ENCODE measurements around the gene OSBP.

OSBP gene

GRCh38 chr11:59560702-59561473, 54.7 kb downstream of the OSBP start:
- Histone ChIP-seq H3K4me3 (ENCODE audit: low read depth, low read length) (peak overlapping the region; percentile 91), H3K9ac (ENCODE audit: low read depth, low read length) (no peak overlapping the region), H3K27me3 (ENCODE audit: control insufficient read depth, insufficient read depth, low read length) (peaks cover 4% of the 10 kb centered on the region), H3K4me1 (ENCODE audit: control insufficient read depth, insufficient read depth, low read length) (no peaks in the 10 kb centered on the region), H3K36me3 (ENCODE audit: control insufficient read depth, insufficient read depth, low read length) (peaks cover 1% of the 10 kb centered on the region), H3K9me3 (ENCODE audit: control insufficient read depth, insufficient read depth, low read length) (no peaks in the 10 kb centered on the region)

GRCh38 chr11:59560290-59560701, 55.3 kb downstream of the OSBP start:
- no peaks in the 10 kb centered on the region for H3K9me3 ChIP-seq (ENCODE audit: control insufficient read depth, insufficient read depth, low read length)
- H3K4me3 ChIP-seq (ENCODE audit: low read depth, low read length): peak overlapping the region; percentile 91
- no peak overlapping the region for H3K9ac ChIP-seq (ENCODE audit: low read depth, low read length)
- H3K27me3 ChIP-seq (ENCODE audit: control insufficient read depth, insufficient read depth, low read length): peaks cover 9% of the 10 kb centered on the region
- H3K4me1 ChIP-seq (ENCODE audit: control insufficient read depth, insufficient read depth, low read length): no peaks in the 10 kb centered on the region
- H3K36me3 ChIP-seq (ENCODE audit: control insufficient read depth, insufficient read depth, low read length): no peaks in the 10 kb centered on the region

- Histone ChIP-seq H3K36me3 (ENCODE audit: control insufficient read depth, insufficient read depth, low read length) (no peaks in the 10 kb centered on the region), H3K27me3 (ENCODE audit: control insufficient read depth, insufficient read depth, low read length) (peaks cover 10% of the 10 kb centered on the region), H3K4me3 (ENCODE audit: low read depth, low read length) (peak overlapping the region; percentile 91), H3K4me1 (ENCODE audit: control insufficient read depth, insufficient read depth, low read length) (no peaks in the 10 kb centered on the region), H3K9ac (ENCODE audit: low read depth, low read length) (no peak overlapping the region), H3K9me3 (ENCODE audit: control insufficient read depth, insufficient read depth, low read length) (no peaks in the 10 kb centered on the region)
Measured at GRCh38 chr11:59559886-59560285, 55.7 kb downstream of the OSBP start.

GRCh38 chr11:59558270-59558643, 57.3 kb downstream of the OSBP start:
- Histone ChIP-seq H3K4me1 (ENCODE audit: control insufficient read depth, insufficient read depth, low read length) (no peaks in the 10 kb centered on the region), H3K4me3 (ENCODE audit: low read depth, low read length) (peak overlapping the region; percentile 72), H3K27me3 (ENCODE audit: control insufficient read depth, insufficient read depth, low read length) (peaks cover 10% of the 10 kb centered on the region), H3K9me3 (ENCODE audit: control insufficient read depth, insufficient read depth, low read length) (no peaks in the 10 kb centered on the region), H3K9ac (ENCODE audit: low read depth, low read length) (peak overlapping the region; percentile 41), H3K36me3 (ENCODE audit: control insufficient read depth, insufficient read depth, low read length) (no peaks in the 10 kb centered on the region)

GRCh38 chr11:59556917-59557348, 58.6 kb downstream of the OSBP start:
- Histone ChIP-seq H3K4me1 (ENCODE audit: control insufficient read depth, insufficient read depth, low read length) (no peaks in the 10 kb centered on the region), H3K9me3 (ENCODE audit: control insufficient read depth, insufficient read depth, low read length) (no peaks in the 10 kb centered on the region), H3K4me3 (ENCODE audit: low read depth, low read length) (peak overlapping the region; percentile 74), H3K9ac (ENCODE audit: low read depth, low read length) (no peak overlapping the region), H3K27me3 (ENCODE audit: control insufficient read depth, insufficient read depth, low read length) (peaks cover 10% of the 10 kb centered on the region), H3K36me3 (ENCODE audit: control insufficient read depth, insufficient read depth, low read length) (no peaks in the 10 kb centered on the region)

- H3K4me3 ChIP-seq (ENCODE audit: low read depth, low read length): peak overlapping the region; percentile 74
- H3K36me3 ChIP-seq (ENCODE audit: control insufficient read depth, insufficient read depth, low read length): no peaks in the 10 kb centered on the region
- no peaks in the 10 kb centered on the region for H3K9me3 ChIP-seq (ENCODE audit: control insufficient read depth, insufficient read depth, low read length)
- H3K9ac ChIP-seq (ENCODE audit: low read depth, low read length): peak overlapping the region; percentile 81
- H3K4me1 ChIP-seq (ENCODE audit: control insufficient read depth, insufficient read depth, low read length): no peaks in the 10 kb centered on the region
- H3K27me3 ChIP-seq (ENCODE audit: control insufficient read depth, insufficient read depth, low read length): peaks cover 10% of the 10 kb centered on the region
Measured at GRCh38 chr11:59556115-59556916, 59.3 kb downstream of the OSBP start.

- H3K4me3 ChIP-seq (ENCODE audit: low read depth, low read length): peak overlapping the region; percentile 74
- no peaks in the 10 kb centered on the region for H3K4me1 ChIP-seq (ENCODE audit: control insufficient read depth, insufficient read depth, low read length)
- no peaks in the 10 kb centered on the region for H3K9me3 ChIP-seq (ENCODE audit: control insufficient read depth, insufficient read depth, low read length)
- H3K9ac ChIP-seq (ENCODE audit: low read depth, low read length): peak overlapping the region; percentile 81
- H3K27me3 ChIP-seq (ENCODE audit: control insufficient read depth, insufficient read depth, low read length): peaks cover 10% of the 10 kb centered on the region
- H3K36me3 ChIP-seq (ENCODE audit: control insufficient read depth, insufficient read depth, low read length): no peaks in the 10 kb centered on the region
Measured at GRCh38 chr11:59555601-59556114, 59.9 kb downstream of the OSBP start.

GRCh38 chr11:59553323-59553722, 62.3 kb downstream of the OSBP start:
- Histone ChIP-seq H3K36me3 (ENCODE audit: control insufficient read depth, insufficient read depth, low read length) (no peaks in the 10 kb centered on the region), H3K4me1 (ENCODE audit: control insufficient read depth, insufficient read depth, low read length) (no peaks in the 10 kb centered on the region), H3K27me3 (ENCODE audit: control insufficient read depth, insufficient read depth, low read length) (peaks cover 6% of the 10 kb centered on the region), H3K9ac (ENCODE audit: low read depth, low read length) (no peak overlapping the region), H3K9me3 (ENCODE audit: control insufficient read depth, insufficient read depth, low read length) (no peaks in the 10 kb centered on the region), H3K4me3 (ENCODE audit: low read depth, low read length) (no peak overlapping the region)

GRCh38 chr11:59552844-59553243, 62.7 kb downstream of the OSBP start:
- Histone ChIP-seq H3K4me3 (ENCODE audit: low read depth, low read length) (no peak overlapping the region), H3K9ac (ENCODE audit: low read depth, low read length) (no peak overlapping the region), H3K9me3 (ENCODE audit: control insufficient read depth, insufficient read depth, low read length) (no peaks in the 10 kb centered on the region), H3K36me3 (ENCODE audit: control insufficient read depth, insufficient read depth, low read length) (no peaks in the 10 kb centered on the region), H3K27me3 (ENCODE audit: control insufficient read depth, insufficient read depth, low read length) (peaks cover 6% of the 10 kb centered on the region), H3K4me1 (ENCODE audit: control insufficient read depth, insufficient read depth, low read length) (no peaks in the 10 kb centered on the region)

- Histone ChIP-seq H3K4me3 (ENCODE audit: low read depth, low read length) (peak overlapping the region; percentile 81), H3K9ac (ENCODE audit: low read depth, low read length) (no peak overlapping the region), H3K36me3 (ENCODE audit: control insufficient read depth, insufficient read depth, low read length) (no peaks in the 10 kb centered on the region), H3K27me3 (ENCODE audit: control insufficient read depth, insufficient read depth, low read length) (peaks cover 6% of the 10 kb centered on the region), H3K4me1 (ENCODE audit: control insufficient read depth, insufficient read depth, low read length) (peaks cover 2% of the 10 kb centered on the region), H3K9me3 (ENCODE audit: control insufficient read depth, insufficient read depth, low read length) (no peaks in the 10 kb centered on the region)
Measured at GRCh38 chr11:59551659-59552521, 63.7 kb downstream of the OSBP start.

All from iPS-15b (cell line).